Measurements from ENCODE around the gene CR1.

DNA sequence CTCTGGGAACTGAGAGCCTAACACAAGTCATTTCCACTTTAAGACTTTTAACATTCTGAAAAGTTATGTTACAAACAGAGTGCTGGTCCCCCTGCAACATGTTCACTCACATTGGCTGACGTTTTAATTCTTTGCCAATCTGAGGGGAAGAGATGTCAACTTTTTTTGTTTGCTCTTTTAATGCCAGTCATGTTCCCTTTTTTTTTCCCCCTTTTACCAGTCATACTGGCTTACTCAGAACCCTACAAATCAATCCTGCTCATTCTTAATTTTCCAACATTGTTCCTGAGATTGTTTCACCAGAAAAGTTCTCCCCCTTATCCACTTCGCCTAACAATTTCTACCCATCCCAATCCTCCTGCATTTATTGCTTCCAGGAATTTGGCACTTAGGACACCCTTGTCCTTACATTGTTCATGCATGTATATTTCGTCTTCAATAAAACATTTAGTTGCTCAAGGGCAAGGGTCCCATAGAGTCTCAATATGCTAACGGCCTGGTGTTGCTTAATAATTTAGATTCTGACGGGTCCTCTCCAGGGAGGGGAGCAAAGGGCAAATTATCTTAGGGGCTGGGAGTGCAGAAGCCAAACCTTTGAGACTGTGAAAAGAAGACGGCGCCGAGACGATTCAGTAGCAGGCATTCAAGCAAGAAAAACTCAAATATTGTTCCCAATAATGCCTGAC, 148.4 kb downstream of the CR1 start:
- TF ChIP-seq, protein P1, sequence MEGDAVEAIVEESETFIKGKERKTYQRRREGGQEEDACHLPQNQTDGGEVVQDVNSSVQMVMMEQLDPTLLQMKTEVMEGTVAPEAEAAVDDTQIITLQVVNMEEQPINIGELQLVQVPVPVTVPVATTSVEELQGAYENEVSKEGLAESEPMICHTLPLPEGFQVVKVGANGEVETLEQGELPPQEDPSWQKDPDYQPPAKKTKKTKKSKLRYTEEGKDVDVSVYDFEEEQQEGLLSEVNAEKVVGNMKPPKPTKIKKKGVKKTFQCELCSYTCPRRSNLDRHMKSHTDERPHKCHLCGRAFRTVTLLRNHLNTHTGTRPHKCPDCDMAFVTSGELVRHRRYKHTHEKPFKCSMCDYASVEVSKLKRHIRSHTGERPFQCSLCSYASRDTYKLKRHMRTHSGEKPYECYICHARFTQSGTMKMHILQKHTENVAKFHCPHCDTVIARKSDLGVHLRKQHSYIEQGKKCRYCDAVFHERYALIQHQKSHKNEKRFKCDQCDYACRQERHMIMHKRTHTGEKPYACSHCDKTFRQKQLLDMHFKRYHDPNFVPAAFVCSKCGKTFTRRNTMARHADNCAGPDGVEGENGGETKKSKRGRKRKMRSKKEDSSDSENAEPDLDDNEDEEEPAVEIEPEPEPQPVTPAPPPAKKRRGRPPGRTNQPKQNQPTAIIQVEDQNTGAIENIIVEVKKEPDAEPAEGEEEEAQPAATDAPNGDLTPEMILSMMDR (conservative IDR thresholded peaks at IDR 0.05) = no peak
- no peak for TF ChIP-seq ZFX (IDR thresholded peaks at IDR 0.05)

Measured in C4-2B (cell line).